A549 (cell line): ENCODE results near the gene ARHGEF16. TPM values are rescaled to one million over a fixed set of nuclear protein-coding genes. Genes with fewer than 3 reads are reported as not detected.
A peak's percentile ranks its signal among the peaks of the same experiment; 100 is the strongest.

ENCODE experiments used
- ATAC-seq, 2 experiments: fragments of 200-7000 bp in 1 of 2; fragments of >200 bp in 1 of 2; cut with Nextera tagmentation in 1 of 2; cut with Tn5 transposase in 1 of 2; 3 replicates each; pipeline versions ENCODE4 v1.8.0 to v1.9.1; 2018 to 2020; ENCODE audit warnings: mild to moderate bottlenecking in 1 of 2, moderate library complexity in 1 of 2
- CTCF ChIA-PET: fragments of 300-600 bp; sonication (Branson Sonifier 250); formaldehyde crosslinking; extraction: SDS; loops from one replicate; lab custom pipeline; 2021; ENCODE audit warnings: antibody characterized with exemption, inconsistent platforms; lab: Yijun Ruan, JAX
- POLR2A ChIA-PET: fragments of 350-600 bp; formaldehyde crosslinking; extraction: SDS; loops from one replicate; lab custom pipeline; 2021; ENCODE audit warnings: antibody characterized with exemption, inconsistent platforms; lab: Yijun Ruan, JAX
- DNase-seq, 2 experiments: peaks; one replicate each; pipeline versions ENCODE4 v3.0.0 to v3.0.0-alpha.2; 2011 to 2016; ENCODE audit warnings: low read depth in 1 of 2, low spot score in 1 of 2
- FAIRE-seq: peaks from 2 replicates; lab custom pipeline; 2011; peaks lifted over from hg19 to GRCh38; lab: Jason Lieb, UNC
- H3K27ac ChIP-seq, 2 experiments: fragments of >200 bp; sonication (Bioruptor Twin); formaldehyde crosslinking; 3 replicates each; pipeline ENCODE4 v1.5.1; 2016 to 2017
- H3K4me1 ChIP-seq: fragments of >200 bp; sonication (Bioruptor Twin); formaldehyde crosslinking; 3 replicates; pipeline ENCODE4 v1.6.1; 2016
- H3K4me2 ChIP-seq: fragments of >200 bp; sonication (Bioruptor Twin); formaldehyde crosslinking; 3 replicates; pipeline ENCODE4 v1.6.1; 2016
- H3K4me3 ChIP-seq: fragments of >200 bp; sonication (Bioruptor Twin); formaldehyde crosslinking; 3 replicates; pipeline ENCODE4 v1.5.1; 2016
- H3K9me3 ChIP-seq: fragments of >200 bp; sonication (Bioruptor Twin); formaldehyde crosslinking; 3 replicates; pipeline ENCODE4 v1.6.1; 2016
- ATOH8 ChIP-seq: fragments of 250-450 bp; sonication (Bioruptor Pico); IDR thresholded peaks from 2 replicates; pipeline ENCODE4 v1.5.0; 2020; ENCODE audit warnings: low read depth, mild to moderate bottlenecking, moderate library complexity
- BHLHE40 ChIP-seq: IDR thresholded peaks from 2 replicates; pipeline ENCODE4 v1.6.1; 2012; ENCODE audit warnings: low read depth, low read length, inconsistent platforms
- CBX2 ChIP-seq: fragments of 200-600 bp; sonication (generic); IDR thresholded peaks from 2 replicates; pipeline ENCODE4 v1.6.1; 2016; ENCODE audit warnings: low read depth, mild to moderate bottlenecking, borderline replicate concordance
- CBX8 ChIP-seq: fragments of 200-600 bp; sonication (generic); IDR thresholded peaks from 2 replicates; pipeline ENCODE4 v1.6.1; 2016
- CEBPB ChIP-seq, 2 experiments: fragments of >200 bp in 1 of 2; sonication (Bioruptor Twin) in 1 of 2; formaldehyde crosslinking in 1 of 2; IDR thresholded peaks; 2 replicates each; pipeline ENCODE4 v1.6.1; 2012 to 2016
- CHD4 ChIP-seq: fragments of 200-600 bp; sonication (generic); IDR thresholded peaks from 2 replicates; pipeline ENCODE4 v1.6.1; 2016; ENCODE audit warnings: antibody characterized with exemption, mild to moderate bottlenecking, borderline replicate concordance
- EHF ChIP-seq: fragments of 250-450 bp; sonication (Bioruptor Pico); IDR thresholded peaks from 2 replicates; pipeline ENCODE4 v1.5.0; 2020; ENCODE audit warnings: mild to moderate bottlenecking
- FOSB ChIP-seq: fragments of 250-450 bp; sonication (Bioruptor Pico); IDR thresholded peaks from 2 replicates; pipeline ENCODE4 v1.5.0; 2020; ENCODE audit warnings: mild to moderate bottlenecking, moderate library complexity
- FOSL2 ChIP-seq, 2 experiments: fragments of 450-650 bp in 1 of 2; fragments of >200 bp in 1 of 2; sonication (Bioruptor Twin) in 1 of 2; formaldehyde crosslinking; IDR thresholded peaks; 2 replicates each; pipeline versions ENCODE4 v1.5.0 to v1.6.1; 2016 to 2020; ENCODE audit warnings: mild to moderate bottlenecking in 1 of 2, moderate library complexity in 1 of 2
- FOXS1 ChIP-seq: fragments of 250-450 bp; sonication (Bioruptor Pico); IDR thresholded peaks from 2 replicates; pipeline ENCODE4 v1.5.0; 2020; ENCODE audit warnings: mild to moderate bottlenecking, moderate library complexity
- GATA3 ChIP-seq: IDR thresholded peaks from 2 replicates; pipeline ENCODE4 v1.6.1; 2012; ENCODE audit warnings: borderline replicate concordance
- HDAC2 ChIP-seq: fragments of 200-600 bp; sonication (generic); IDR thresholded peaks from 2 replicates; pipeline ENCODE4 v1.6.1; 2016
- HEYL ChIP-seq: fragments of 250-450 bp; sonication (Bioruptor Pico); IDR thresholded peaks from 2 replicates; pipeline ENCODE4 v1.8.0; 2021; ENCODE audit warnings: mild to moderate bottlenecking, moderate library complexity
- JUNB ChIP-seq: fragments of >200 bp; sonication (Bioruptor Twin); formaldehyde crosslinking; IDR thresholded peaks from 2 replicates; pipeline ENCODE4 v1.6.1; 2016
- KDM5A ChIP-seq: fragments of 200-600 bp; sonication (generic); IDR thresholded peaks from 2 replicates; pipeline ENCODE4 v1.6.1; 2016; ENCODE audit warnings: antibody characterized with exemption, mild to moderate bottlenecking
- MAFK ChIP-seq: fragments of 450-650 bp; IDR thresholded peaks from 2 replicates; pipeline ENCODE4 v1.6.1; 2014; ENCODE audit not compliant: partially characterized antibody
- MYC ChIP-seq: IDR thresholded peaks from 2 replicates; pipeline ENCODE4 v1.6.1; 2012; ENCODE audit warnings: mild to moderate bottlenecking, inconsistent platforms, low read length, improper control_type of control experiment, borderline replicate concordance
- NPAS2 ChIP-seq: fragments of 250-450 bp; sonication (Bioruptor Pico); IDR thresholded peaks from 2 replicates; pipeline ENCODE4 v1.8.0; 2022; ENCODE audit warnings: mild to moderate bottlenecking, moderate library complexity, borderline replicate concordance
- PHF8 ChIP-seq: fragments of 200-600 bp; sonication (generic); IDR thresholded peaks from 2 replicates; pipeline ENCODE4 v1.6.1; 2016; ENCODE audit warnings: low read depth, mild to moderate bottlenecking, antibody characterized with exemption, moderate library complexity, borderline replicate concordance
- POLR2A ChIP-seq: IDR thresholded peaks from 2 replicates; pipeline ENCODE4 v1.6.1; 2012; ENCODE audit warnings: mild to moderate bottlenecking, low read length
- POLR2AphosphoS2 ChIP-seq: conservative IDR thresholded peaks from 2 replicates; pipeline ENCODE4 v1.6.1; 2012; ENCODE audit warnings: low read length, improper control_type of control experiment, inconsistent platforms
- RCOR1 ChIP-seq: fragments of 150-350 bp; IDR thresholded peaks from 2 replicates; pipeline ENCODE4 v1.6.1; 2014; ENCODE audit warnings: antibody characterized with exemption, low read length, low read depth
- RFX5 ChIP-seq: fragments of 450-650 bp; IDR thresholded peaks from 2 replicates; pipeline ENCODE4 v1.7.1; 2014; ENCODE audit warnings: antibody characterized with exemption, mild to moderate bottlenecking, moderate library complexity
- TP53 ChIP-seq: fragments of 250-450 bp; sonication (Bioruptor Pico); IDR thresholded peaks from 2 replicates; pipeline ENCODE4 v1.5.0; 2021; ENCODE audit warnings: mild to moderate bottlenecking, moderate library complexity
- ZC3H11A ChIP-seq: fragments of 450-650 bp; IDR thresholded peaks from 2 replicates; pipeline ENCODE4 v1.6.1; 2014; ENCODE audit warnings: antibody characterized with exemption, mild to moderate bottlenecking
- ZFP36 ChIP-seq: fragments of 450-650 bp; IDR thresholded peaks from 2 replicates; pipeline ENCODE4 v1.6.1; 2014; ENCODE audit warnings: borderline replicate concordance; ENCODE audit not compliant: partially characterized antibody
- ZSCAN20 ChIP-seq: fragments of 250-450 bp; sonication (Bioruptor Pico); IDR thresholded peaks from 2 replicates; pipeline ENCODE4 v1.8.0; 2022; ENCODE audit warnings: mild to moderate bottlenecking, moderate library complexity
- WGBS: methylation state at CpG from one replicate; pipeline ENCODE4 v1.1.6; 2017; ENCODE audit errors: missing lambda C conversion rate; 5-methylcytosine and 5-hydroxymethylcytosine counted together
- polyA plus RNA-seq, 4 experiments: library from polyadenylated mRNA; depleted of rRNA in 3 of 4; stranded (reverse); fragments of >200 nt; fragmentation: RNase III in 1 of 4; extraction: RNeasy Plus Mini Kit Qiagen cat#74134 plus additional on column Dnase treatment in 1 of 4; gene quantifications; 2 replicates in 3 of 4; 3 replicates in 1 of 4; pipeline ENCODE4 v1.2.3, GENCODE V29; 2011 to 2017
- TF ChIP-seq, protein P1 (sequence below): IDR thresholded peaks from 2 replicates; pipeline ENCODE4 v1.6.1; 2012

Gene ARHGEF16
- polyA plus RNA-seq, 2 of the 4 experiments (the other 2 are of a cell fraction) = 1.4 to 3.2 TPM

GRCh38 chr1:3472088-3472850 is 17.8 kb downstream of the ARHGEF16 start:
- Histone ChIP-seq H3K4me2 (peak overlapping the region; percentile 45; the same call in 1 of the 3 replicates), H3K9me3 (no peaks in the 10 kb centered on the region), H3K27ac (peak overlapping the region in 1 of 2 experiments; percentile 85; a peak in 3 of 6 replicates), H3K4me1 (peaks cover 12% of the 10 kb centered on the region), H3K4me3 (no peak overlapping the region)
- WGBS = 80% methylated on average over 1 of the region's 25 CpGs
- ATAC-seq (peak in 1 of 2 experiments; percentile 5; a peak in 1 of 6 replicates), FAIRE-seq (no peak), DNase-seq (no peak)
- CTCF ChIA-PET = interaction anchor here (0.6 to 4.0 kb wide), 15 partner anchors 9 to 474 kb away, joined by 3 to 69 read pairs (median 4); partner anchors contain the start of gene ARHGEF16
- POLR2A ChIA-PET = interaction anchor here (1.1 kb wide), 1 partner anchor 19 kb away, joined by 3 read pairs; no protein-coding TSS in a partner anchor
- no peak for TF ChIP-seq ZFP36
- TF ChIP-seq POLR2A = no peak
- TF ChIP-seq MYC = no peak
- TF ChIP-seq CBX2 = no peak
- no peak for TF ChIP-seq RCOR1
- no peak for TF ChIP-seq ZC3H11A
- TF ChIP-seq FOSB = no peak
- TF ChIP-seq JUNB = no peak
- no peak for TF ChIP-seq HDAC2
- TF ChIP-seq, protein P1, sequence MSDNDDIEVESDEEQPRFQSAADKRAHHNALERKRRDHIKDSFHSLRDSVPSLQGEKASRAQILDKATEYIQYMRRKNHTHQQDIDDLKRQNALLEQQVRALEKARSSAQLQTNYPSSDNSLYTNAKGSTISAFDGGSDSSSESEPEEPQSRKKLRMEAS = no peak
- TF ChIP-seq FOXS1 (CRISPR knock-in tag) = no peak
- TF ChIP-seq TP53 (CRISPR knock-in tag) = no peak
- TF ChIP-seq BHLHE40 = no peak

DNA sequence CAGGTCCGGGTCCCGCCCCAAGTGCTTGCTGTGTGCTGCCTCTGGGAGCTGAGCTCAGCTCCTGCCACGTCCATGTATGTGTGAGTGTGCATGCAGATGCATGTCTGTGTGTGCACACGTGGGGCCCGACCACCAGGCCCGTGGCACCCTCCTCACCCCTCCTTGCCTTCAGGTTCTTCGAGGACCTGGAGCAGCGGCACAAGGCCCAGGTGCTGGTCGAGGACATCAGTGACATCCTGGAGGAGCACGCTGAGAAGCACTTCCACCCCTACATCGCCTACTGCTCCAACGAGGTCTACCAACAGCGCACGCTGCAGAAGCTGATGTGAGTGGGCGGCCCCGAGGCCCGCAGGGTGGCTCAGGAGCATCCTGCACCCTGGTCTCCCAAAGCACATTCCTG is 18.4 kb downstream of the ARHGEF16 start:
- WGBS = 92% methylated on average over 6 of the region's 17 CpGs
- no peak for FAIRE-seq

GRCh38 chr1:3473381-3473844 is 18.9 kb downstream of the ARHGEF16 start:
- no peak overlapping the region for H3K4me2 ChIP-seq
- ATAC-seq (no peak), FAIRE-seq (no peak), DNase-seq (no peak)
- H3K9me3 ChIP-seq = no peaks in the 10 kb centered on the region
- no peak overlapping the region for H3K4me3 ChIP-seq
- H3K27ac ChIP-seq = no peak overlapping the region; a peak in 1 of 6 replicates
- H3K4me1 ChIP-seq = peaks cover 12% of the 10 kb centered on the region
- TF ChIP-seq MAFK (no peak), MYC (no peak), CHD4 (no peak), POLR2A (no peak), CEBPB (IDR thresholded peaks at IDR 0.05) (no peak), POLR2AphosphoS2 (no peak), ATOH8 (CRISPR knock-in tag) (no peak), CBX8 (no peak), PHF8 (no peak), ZSCAN20 (CRISPR knock-in tag) (no peak), HEYL (CRISPR knock-in tag) (no peak), TP53 (CRISPR knock-in tag) (no peak), EHF (CRISPR knock-in tag) (no peak)
- CTCF ChIA-PET = interaction anchor here (2.5 to 4.0 kb wide), 3 partner anchors 11 to 20 kb away, joined by 11 to 69 read pairs (median 16); partner anchors contain the start of gene ARHGEF16
- 59% methylated on average over 8 of the region's 20 CpGs for WGBS
- POLR2A ChIA-PET = no interaction called here

More for the DNA sequence above, 18.4 kb downstream of the ARHGEF16 start:
- H3K27ac ChIP-seq = peak overlapping the region in 1 of 2 experiments; percentile 85; a peak in 2 of 6 replicates
- H3K9me3 ChIP-seq = no peaks in the 10 kb centered on the region
- DNase-seq (no peak), ATAC-seq (no peak)
- POLR2A ChIA-PET = interaction anchor here (1.1 kb wide), 1 partner anchor 19 kb away, joined by 3 read pairs; no protein-coding TSS in a partner anchor
- H3K4me1 ChIP-seq = peaks cover 12% of the 10 kb centered on the region
- TF ChIP-seq RCOR1 (no peak), NPAS2 (CRISPR knock-in tag) (no peak), FOXS1 (CRISPR knock-in tag) (no peak), ZSCAN20 (CRISPR knock-in tag) (no peak), RFX5 (no peak), FOSL2 (IDR thresholded peaks at IDR 0.05) (no peak), FOSL2 (CRISPR knock-in tag; IDR thresholded peaks at IDR 0.05) (no peak), GATA3 (no peak), FOSB (no peak), KDM5A (no peak)
- TF ChIP-seq, protein P1 = no peak
- H3K4me3 ChIP-seq = no peak overlapping the region
- CTCF ChIA-PET = interaction anchor here (1.7 to 4.0 kb wide), 7 partner anchors 9 to 22 kb away, joined by 4 to 69 read pairs (median 8); partner anchors contain the start of gene ARHGEF16
- H3K4me2 ChIP-seq = no peak overlapping the region
